Mesendoderm (in vitro differentiated cells): Measurements from ENCODE around the gene LIPG.

Experiments
- DNase-seq: peaks from one replicate; pipeline ENCODE4 v3.0.0; 2013
- H2AK5ac ChIP-seq: 2 replicates; pipeline ENCODE4 v1.6.1; 2013; ENCODE audit warnings: low read length, inconsistent platforms
- H2BK120ac ChIP-seq: 2 replicates; pipeline ENCODE4 v1.6.1; 2013; ENCODE audit warnings: low read depth, mild to moderate bottlenecking, low read length, moderate library complexity, mixed read lengths
- H2BK15ac ChIP-seq: replicated peaks from 2 replicates; pipeline ENCODE4 v1.6.1; 2013; ENCODE audit warnings: low read depth, mild to moderate bottlenecking, moderate library complexity
- H2BK5ac ChIP-seq: 2 replicates; pipeline ENCODE4 v1.6.1; 2013; ENCODE audit warnings: low read length, inconsistent platforms
- H3K18ac ChIP-seq: 2 replicates; pipeline ENCODE4 v1.6.1; 2013; ENCODE audit warnings: mild to moderate bottlenecking, low read length, mixed read lengths
- H3K23ac ChIP-seq: one replicate; pipeline ENCODE4 v1.6.1; 2013; ENCODE audit warnings: low read length
- H3K27ac ChIP-seq: 2 replicates; pipeline ENCODE4 v1.5.1; 2013; ENCODE audit warnings: low read depth, mild to moderate bottlenecking, inconsistent platforms, low read length, moderate library complexity
- H3K27me3 ChIP-seq: 2 replicates; pipeline ENCODE4 v1.6.1; 2013; ENCODE audit warnings: low read length, control low read depth, mild to moderate bottlenecking, inconsistent platforms; ENCODE audit not compliant: insufficient read depth, poor library complexity
- H3K36me3 ChIP-seq: 2 replicates; pipeline ENCODE4 v1.6.1; 2013; ENCODE audit warnings: low read length, inconsistent platforms; ENCODE audit not compliant: control insufficient read depth, insufficient read depth
- H3K4ac ChIP-seq: one replicate; pipeline ENCODE4 v1.6.1; 2013; ENCODE audit warnings: low read depth, mild to moderate bottlenecking, low read length, moderate library complexity
- H3K4me1 ChIP-seq: 2 replicates; pipeline ENCODE4 v1.6.1; 2013; ENCODE audit warnings: low read depth, low read length, inconsistent platforms; ENCODE audit not compliant: control insufficient read depth
- H3K4me2 ChIP-seq: 2 replicates; pipeline ENCODE4 v1.6.1; 2013; ENCODE audit warnings: low read length
- H3K4me3 ChIP-seq: 2 replicates; pipeline ENCODE4 v1.5.1; 2013; ENCODE audit warnings: mild to moderate bottlenecking, low read length
- H3K56ac ChIP-seq: one replicate; pipeline ENCODE4 v1.6.1; 2013; ENCODE audit warnings: low read length
- H3K79me1 ChIP-seq: 2 replicates; pipeline ENCODE4 v1.6.1; 2013; ENCODE audit warnings: low read length, inconsistent platforms
- H3K79me2 ChIP-seq: 2 replicates; pipeline ENCODE4 v1.6.1; 2013; ENCODE audit warnings: mild to moderate bottlenecking, low read length; ENCODE audit not compliant: control insufficient read depth, insufficient read depth
- H3K9ac ChIP-seq: 2 replicates; pipeline ENCODE4 v1.6.1; 2013; ENCODE audit warnings: low read length, inconsistent platforms
- H4K5ac ChIP-seq: one replicate; pipeline ENCODE4 v1.6.1; 2013; ENCODE audit warnings: low read length
- H4K8ac ChIP-seq: one replicate; pipeline ENCODE4 v1.6.1; 2013; ENCODE audit warnings: low read depth, mild to moderate bottlenecking, control low read depth, low read length, moderate library complexity
- WGBS: extraction: QIAGEN DNeasy Blood & Tissue Kit; methylation state at CpG from one replicate; pipeline ENCODE4 v1.1.7; 2013; ENCODE audit warnings: low lambda C conversion rate, missing lambda C conversion rate; ENCODE audit not compliant: insufficient coverage; ENCODE audit errors: extremely low coverage; 5-methylcytosine and 5-hydroxymethylcytosine counted together

Gene LIPG

DNA sequence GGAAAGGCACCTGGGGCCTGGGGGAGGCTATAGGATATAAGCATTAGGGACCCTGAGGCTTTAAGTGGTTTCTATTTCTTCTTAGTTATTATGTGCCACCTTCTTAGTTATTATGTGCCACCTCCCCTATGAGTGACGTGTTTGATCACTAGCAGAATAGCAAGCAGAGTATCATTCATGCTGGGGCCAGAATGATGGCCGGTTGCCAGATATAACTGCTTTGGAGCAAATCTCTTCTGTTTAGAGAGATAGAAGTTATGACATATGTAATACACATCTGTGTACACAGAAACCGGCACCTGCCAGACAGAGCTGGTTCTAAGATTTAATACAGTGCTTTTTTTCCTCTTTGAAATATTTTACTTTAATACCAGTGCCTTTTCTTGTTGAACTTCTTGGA lies 29.4 kb downstream of the LIPG start:
- H3K27ac ChIP-seq, result no peak overlapping the region
- no peak overlapping the region for H2BK15ac ChIP-seq
- H3K4me3 ChIP-seq, result no peak overlapping the region
- no peaks in the 10 kb centered on the region for H3K79me2 ChIP-seq
- no peak overlapping the region for H2BK120ac ChIP-seq
- no CpG with 5 or more reads among the region's 3 CpGs for WGBS
- no peak overlapping the region for H3K56ac ChIP-seq
- no peak overlapping the region for H2AK5ac ChIP-seq
- peaks cover under 1% of the 10 kb centered on the region for H3K4me1 ChIP-seq
- H3K79me1 ChIP-seq, result no peaks in the 10 kb centered on the region
- H3K23ac ChIP-seq, result no peak overlapping the region
- no peak overlapping the region for H3K18ac ChIP-seq
- H4K8ac ChIP-seq, result no peak overlapping the region
- H2BK5ac ChIP-seq, result no peak overlapping the region
- no peak for DNase-seq
- peaks cover 11% of the 10 kb centered on the region for H3K36me3 ChIP-seq
- H3K4me2 ChIP-seq, result no peak overlapping the region
- no peak overlapping the region for H3K9ac ChIP-seq
- no peaks in the 10 kb centered on the region for H3K27me3 ChIP-seq
- no peak overlapping the region for H3K4ac ChIP-seq
- H4K5ac ChIP-seq, result no peak overlapping the region

DNA sequence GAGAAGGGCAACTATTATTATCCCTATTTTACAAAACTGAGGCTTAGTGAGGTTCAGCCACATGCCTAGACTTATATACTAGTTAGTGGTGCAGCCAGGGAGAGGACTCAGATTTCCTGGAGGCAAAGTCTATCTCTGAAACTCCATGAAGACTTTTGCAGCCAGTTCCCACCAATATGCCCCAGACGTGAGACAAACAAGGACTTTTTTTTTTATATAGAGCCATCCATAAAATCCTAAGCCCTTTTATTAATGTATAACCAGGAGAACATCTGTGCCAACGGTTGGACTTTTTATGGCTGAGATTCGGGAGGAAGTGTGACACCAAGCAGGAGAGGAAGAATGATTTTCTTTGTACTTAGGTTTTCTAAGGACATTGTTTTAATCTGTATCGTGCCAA lies 29.9 kb downstream of the LIPG start:
- H4K5ac ChIP-seq, result no peak overlapping the region
- H3K4me2 ChIP-seq, result no peak overlapping the region
- peaks cover 8% of the 10 kb centered on the region for H3K36me3 ChIP-seq
- H4K8ac ChIP-seq, result no peak overlapping the region
- H3K56ac ChIP-seq, result no peak overlapping the region
- H3K23ac ChIP-seq, result no peak overlapping the region
- no peak overlapping the region for H3K9ac ChIP-seq
- no peak overlapping the region for H2BK120ac ChIP-seq
- H3K4me3 ChIP-seq, result no peak overlapping the region
- H3K4me1 ChIP-seq, result no peaks in the 10 kb centered on the region
- H2BK15ac ChIP-seq, result no peak overlapping the region
- H3K27me3 ChIP-seq, result no peaks in the 10 kb centered on the region
- no peak overlapping the region for H3K4ac ChIP-seq
- no peak for DNase-seq
- no peak overlapping the region for H3K27ac ChIP-seq
- no peak overlapping the region for H3K18ac ChIP-seq
- WGBS, result no CpG with 5 or more reads among the region's 4 CpGs
- no peaks in the 10 kb centered on the region for H3K79me2 ChIP-seq
- H2AK5ac ChIP-seq, result no peak overlapping the region
- H2BK5ac ChIP-seq, result no peak overlapping the region
- no peaks in the 10 kb centered on the region for H3K79me1 ChIP-seq

DNA sequence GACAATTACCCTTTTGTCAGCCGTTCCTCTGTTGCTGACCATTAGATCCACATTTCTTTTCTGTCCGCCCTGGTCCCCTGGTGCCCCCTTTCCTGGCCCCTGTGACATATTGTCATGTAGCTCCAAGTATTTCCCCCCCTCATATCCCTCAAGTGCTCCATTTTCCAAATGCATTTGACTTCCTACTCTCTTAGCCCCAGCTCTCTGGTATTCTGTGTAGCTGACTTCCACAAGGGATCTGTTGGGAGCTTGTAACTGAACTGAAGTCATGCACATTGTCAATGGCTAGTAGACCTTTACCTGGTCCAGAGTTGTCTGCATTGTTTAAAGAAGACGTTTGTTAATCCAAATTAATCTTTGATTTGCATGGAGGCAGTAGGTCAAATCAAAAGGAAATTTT lies 34.8 kb downstream of the LIPG start:
- no peak overlapping the region for H2BK15ac ChIP-seq
- H3K27ac ChIP-seq, result no peak overlapping the region
- DNase-seq, result no peak
- H3K4ac ChIP-seq, result no peak overlapping the region
- no peak overlapping the region for H3K56ac ChIP-seq
- H2AK5ac ChIP-seq, result no peak overlapping the region
- no peaks in the 10 kb centered on the region for H3K36me3 ChIP-seq
- H3K79me1 ChIP-seq, result no peaks in the 10 kb centered on the region
- WGBS, result no CpG with 5 or more reads among the region's 3 CpGs
- no peaks in the 10 kb centered on the region for H3K27me3 ChIP-seq
- no peaks in the 10 kb centered on the region for H3K79me2 ChIP-seq
- no peaks in the 10 kb centered on the region for H3K4me1 ChIP-seq
- no peak overlapping the region for H3K4me2 ChIP-seq
- H2BK120ac ChIP-seq, result no peak overlapping the region
- H3K4me3 ChIP-seq, result no peak overlapping the region
- H4K8ac ChIP-seq, result no peak overlapping the region
- no peak overlapping the region for H3K23ac ChIP-seq
- no peak overlapping the region for H3K18ac ChIP-seq
- H3K9ac ChIP-seq, result no peak overlapping the region
- no peak overlapping the region for H2BK5ac ChIP-seq
- H4K5ac ChIP-seq, result no peak overlapping the region

DNA sequence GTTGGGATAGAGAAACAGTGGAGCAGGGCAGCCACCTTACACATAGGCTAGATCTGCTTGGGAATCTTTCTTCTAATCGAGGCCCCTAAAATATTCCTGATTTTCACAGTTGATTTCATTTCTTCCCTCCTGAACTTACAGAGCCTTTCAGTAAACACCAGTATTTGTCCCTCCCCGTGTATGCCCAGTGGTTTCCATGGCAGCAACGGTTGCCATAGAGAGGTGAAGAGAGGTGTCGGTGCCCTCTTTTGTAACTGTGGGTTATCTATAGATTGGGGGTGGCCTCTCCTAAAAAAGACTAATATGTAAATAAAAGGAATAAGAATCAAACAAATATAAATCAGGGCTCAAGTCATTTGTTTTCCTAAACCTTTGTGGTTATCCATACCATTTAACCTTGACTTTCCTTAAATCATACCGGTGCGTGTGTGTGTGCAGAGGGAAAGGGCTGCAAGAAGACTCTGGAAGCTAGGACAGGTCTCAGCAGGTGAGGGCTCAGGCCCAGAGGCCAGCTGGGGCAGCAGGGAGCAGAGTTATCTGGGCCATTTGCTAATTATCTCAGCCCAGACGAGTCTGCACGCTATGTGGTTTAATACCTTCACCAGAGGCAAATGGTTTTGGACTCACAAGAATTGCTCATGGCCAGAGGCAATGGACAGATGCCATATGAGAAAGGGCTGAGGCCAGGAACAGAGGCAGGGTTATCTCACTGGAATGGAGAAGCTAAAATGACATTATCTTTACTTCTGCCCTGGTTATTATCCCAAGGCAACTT lies 35.5 kb downstream of the LIPG start:
- no CpG with 5 or more reads among the region's 8 CpGs for WGBS
- H3K4me1 ChIP-seq, result no peaks in the 10 kb centered on the region
- H3K9ac ChIP-seq, result no peak overlapping the region
- H3K27ac ChIP-seq, result no peak overlapping the region
- no peak overlapping the region for H4K5ac ChIP-seq
- H2BK5ac ChIP-seq, result no peak overlapping the region
- H3K23ac ChIP-seq, result no peak overlapping the region
- no peak overlapping the region for H3K18ac ChIP-seq
- no peak overlapping the region for H2BK15ac ChIP-seq
- no peaks in the 10 kb centered on the region for H3K36me3 ChIP-seq
- no peaks in the 10 kb centered on the region for H3K79me2 ChIP-seq
- peak; percentile 84 for DNase-seq
- H4K8ac ChIP-seq, result no peak overlapping the region
- H3K56ac ChIP-seq, result no peak overlapping the region
- H3K4me3 ChIP-seq, result no peak overlapping the region
- H2BK120ac ChIP-seq, result no peak overlapping the region
- H3K27me3 ChIP-seq, result no peaks in the 10 kb centered on the region
- H3K4me2 ChIP-seq, result no peak overlapping the region
- H3K79me1 ChIP-seq, result no peaks in the 10 kb centered on the region
- no peak overlapping the region for H2AK5ac ChIP-seq
- H3K4ac ChIP-seq, result no peak overlapping the region

DNA sequence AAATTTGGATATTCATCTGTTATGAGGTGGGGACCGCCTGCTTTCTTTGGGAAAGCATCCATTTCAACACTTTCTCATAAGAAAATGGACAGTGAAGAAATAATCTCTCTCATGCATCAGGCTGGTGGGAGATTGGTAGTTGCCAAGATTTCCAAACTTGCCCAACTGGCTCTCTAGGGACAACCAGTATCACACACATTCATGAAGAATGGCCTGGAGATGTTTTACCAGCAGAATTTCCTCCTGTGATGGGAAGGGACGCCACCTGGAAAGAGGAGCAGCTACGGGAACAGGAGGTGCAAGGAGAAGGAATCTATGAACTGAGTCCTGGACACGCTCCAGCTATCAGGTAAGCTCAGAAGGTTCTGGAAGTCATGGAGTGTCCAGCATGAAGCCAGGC lies 39.4 kb downstream of the LIPG start:
- Histone ChIP-seq H3K36me3 (no peaks in the 10 kb centered on the region), H3K27me3 (no peaks in the 10 kb centered on the region), H3K4me3 (no peak overlapping the region), H3K79me2 (no peaks in the 10 kb centered on the region), H3K4ac (no peak overlapping the region), H2BK15ac (no peak overlapping the region), H2BK5ac (no peak overlapping the region), H3K27ac (no peak overlapping the region), H2BK120ac (no peak overlapping the region), H4K5ac (no peak overlapping the region), H4K8ac (no peak overlapping the region), H3K56ac (peak overlapping the region; percentile 30), H3K79me1 (no peaks in the 10 kb centered on the region), H2AK5ac (no peak overlapping the region), H3K18ac (no peak overlapping the region), H3K4me2 (no peak overlapping the region), H3K4me1 (no peaks in the 10 kb centered on the region), H3K23ac (no peak overlapping the region), H3K9ac (no peak overlapping the region)
- WGBS, result no CpG with 5 or more reads among the region's 4 CpGs
- no peak for DNase-seq
